Neural cell (in vitro differentiated cells): ENCODE measurements around the gene ACY1. TPM values are rescaled to one million over a fixed set of nuclear protein-coding genes. Genes with fewer than 3 reads are reported as not detected.

Source experiments
- H2AFZ ChIP-seq: fragments of 200-600, 300-800 bp; sonication (generic), shearing (Covaris generic); 2 replicates; pipeline ENCODE4 v1.6.0; 2014; ENCODE audit warnings: low read depth, mild to moderate bottlenecking, antibody characterized with exemption, low read length, moderate library complexity
- H3F3A ChIP-seq: fragments of 200-600 bp; shearing (Covaris generic); 2 replicates; pipeline ENCODE4 v1.6.1; 2016; ENCODE audit warnings: mild to moderate bottlenecking, moderate library complexity, mixed read lengths, antibody characterized with exemption, low read length; ENCODE audit not compliant: insufficient read depth, poor library complexity, severe bottlenecking
- H3K27ac ChIP-seq: fragments of 200-600, 300-800 bp; sonication (generic), shearing (Covaris generic); 2 replicates; pipeline ENCODE4 v1.5.1; 2014; ENCODE audit warnings: mild to moderate bottlenecking, low read length, moderate library complexity
- H3K27me3 ChIP-seq: fragments of 300-800, 200-600 bp; sonication (generic), shearing (Covaris generic); 2 replicates; pipeline ENCODE4 v1.6.0; 2014; ENCODE audit warnings: mild to moderate bottlenecking, low read depth, low read length, moderate library complexity; ENCODE audit not compliant: insufficient read depth
- H3K36me3 ChIP-seq: fragments of 300-800, 200-600 bp; sonication (generic), shearing (Covaris generic); 2 replicates; pipeline ENCODE4 v1.5.1; 2014; ENCODE audit warnings: mild to moderate bottlenecking, antibody characterized with exemption, low read length, moderate library complexity; ENCODE audit not compliant: insufficient read depth
- H3K4me2 ChIP-seq: fragments of 300-800, 200-600 bp; sonication (generic), shearing (Covaris generic); 2 replicates; pipeline ENCODE4 v1.6.0; 2014; ENCODE audit warnings: mild to moderate bottlenecking, low read length
- H3K4me3 ChIP-seq: fragments of 300-800, 200-600 bp; sonication (generic), shearing (Covaris generic); 2 replicates; pipeline ENCODE4 v1.5.1; 2014; ENCODE audit warnings: mild to moderate bottlenecking, low read length, moderate library complexity
- H3K79me2 ChIP-seq: fragments of 200-600 bp; shearing (Covaris generic); replicated peaks from 2 replicates; pipeline ENCODE4 v1.6.0; 2014; ENCODE audit warnings: mild to moderate bottlenecking, low read length, moderate library complexity; ENCODE audit not compliant: insufficient read depth
- H3K9ac ChIP-seq: fragments of 300-800, 200-600 bp; sonication (generic), shearing (Covaris generic); 2 replicates; pipeline ENCODE4 v1.6.1; 2016; ENCODE audit warnings: mild to moderate bottlenecking, low read length, mixed read lengths
- H3K9me2 ChIP-seq: fragments of 200-600 bp; shearing (Covaris generic); 2 replicates; pipeline ENCODE4 v1.6.1; 2016; ENCODE audit warnings: mild to moderate bottlenecking, low read length, mixed read lengths; ENCODE audit not compliant: insufficient read depth
- H3K9me3 ChIP-seq: fragments of 200-600, 300-800 bp; sonication (generic), shearing (Covaris generic); 2 replicates; pipeline ENCODE4 v1.6.1; 2016; ENCODE audit warnings: mild to moderate bottlenecking, mixed run types, low read length, moderate library complexity, mixed read lengths
- H4K20me1 ChIP-seq: fragments of 200-600 bp; shearing (Covaris generic); 2 replicates; pipeline ENCODE4 v1.6.1; 2016; ENCODE audit warnings: mild to moderate bottlenecking, mixed run types; ENCODE audit not compliant: insufficient read depth
- CTCF ChIP-seq: fragments of 450-650 bp; IDR thresholded peaks from 2 replicates; pipeline ENCODE4 v1.5.1; 2014; ENCODE audit warnings: antibody characterized with exemption, mild to moderate bottlenecking, moderate library complexity; ENCODE audit not compliant: poor library complexity, severe bottlenecking
- EP300 ChIP-seq: fragments of 450-650 bp; conservative IDR thresholded peaks from 2 replicates; pipeline ENCODE4 v1.6.1; 2014; ENCODE audit warnings: antibody characterized with exemption, mild to moderate bottlenecking, moderate library complexity; ENCODE audit not compliant: poor library complexity, severe bottlenecking
- EZH2 ChIP-seq: fragments of 200-600, 300-800 bp; shearing (Covaris generic), sonication (generic); IDR thresholded peaks from 2 replicates; pipeline ENCODE4 v1.6.1; 2014; ENCODE audit warnings: antibody characterized with exemption, low read length, borderline replicate concordance, mild to moderate bottlenecking; ENCODE audit not compliant: insufficient read depth, poor library complexity, severe bottlenecking
- MXI1 ChIP-seq: fragments of 450-650 bp; conservative IDR thresholded peaks from 2 replicates; pipeline ENCODE4 v1.6.1; 2014; ENCODE audit warnings: antibody characterized with exemption, mild to moderate bottlenecking; ENCODE audit not compliant: poor library complexity, severe bottlenecking
- POLR2AphosphoS5 ChIP-seq: IDR thresholded peaks from 2 replicates; pipeline ENCODE4 v1.6.1; 2012
- RAD21 ChIP-seq: fragments of 450-650 bp; conservative IDR thresholded peaks from 2 replicates; pipeline ENCODE4 v1.6.1; 2014; ENCODE audit warnings: antibody characterized with exemption, mild to moderate bottlenecking, moderate library complexity
- REST ChIP-seq: IDR thresholded peaks from 2 replicates; pipeline ENCODE4 v1.6.1; 2012; ENCODE audit warnings: borderline replicate concordance
- SMC3 ChIP-seq: fragments of 450-650 bp; conservative IDR thresholded peaks from 2 replicates; pipeline ENCODE4 v1.6.1; 2014; ENCODE audit warnings: antibody characterized with exemption, mild to moderate bottlenecking, moderate library complexity; ENCODE audit not compliant: poor library complexity
- TAF1 ChIP-seq: IDR thresholded peaks from 2 replicates; pipeline ENCODE4 v1.6.1; 2012; ENCODE audit warnings: low read depth
- polyA plus RNA-seq: library from polyadenylated mRNA; depleted of rRNA; stranded (reverse); fragments of >200 nt; gene quantifications from 2 replicates; pipeline ENCODE4 v1.2.3, GENCODE V29; 2014

Gene ACY1
- polyA plus RNA-seq, 1 donor from 2014 or later = 14.4 TPM

GRCh38 chr3:51963951-51964451 is 19.3 kb upstream of the ACY1 start:
- H3K4me2 ChIP-seq = no peak overlapping the region
- H3K27ac ChIP-seq = no peak overlapping the region
- no peaks in the 10 kb centered on the region for H3F3A ChIP-seq
- no peaks in the 10 kb centered on the region for H3K9me2 ChIP-seq
- H3K79me2 ChIP-seq = peaks cover 31% of the 10 kb centered on the region
- peak overlapping the region; percentile 74 for H3K4me3 ChIP-seq
- no peaks in the 10 kb centered on the region for H4K20me1 ChIP-seq
- no peak overlapping the region for H3K9ac ChIP-seq
- no peaks in the 10 kb centered on the region for H3K36me3 ChIP-seq
- TF ChIP-seq TAF1 (no peak), POLR2AphosphoS5 (no peak), EP300 (no peak), EZH2 (no peak), SMC3 (no peak), MXI1 (no peak), RAD21 (no peak), CTCF (no peak)
- H3K27me3 ChIP-seq = no peaks in the 10 kb centered on the region
- H3K9me3 ChIP-seq = no peaks in the 10 kb centered on the region
- no peak overlapping the region for H2AFZ ChIP-seq

- Histone ChIP-seq H3F3A (no peaks in the 10 kb centered on the region), H3K9me2 (no peaks in the 10 kb centered on the region), H3K4me2 (no peak overlapping the region), H3K79me2 (peaks cover 31% of the 10 kb centered on the region), H3K4me3 (peak overlapping the region; percentile 74), H3K36me3 (no peaks in the 10 kb centered on the region), H3K9ac (no peak overlapping the region), H3K27ac (no peak overlapping the region), H3K27me3 (no peaks in the 10 kb centered on the region), H4K20me1 (no peaks in the 10 kb centered on the region), H3K9me3 (no peaks in the 10 kb centered on the region), H2AFZ (no peak overlapping the region)
- TF ChIP-seq REST (no peak), CTCF (no peak), MXI1 (no peak), SMC3 (no peak), EP300 (no peak), TAF1 (no peak), RAD21 (no peak), EZH2 (no peak), POLR2AphosphoS5 (no peak)
Observed at GRCh38 chr3:51964521-51964920, 18.8 kb upstream of the ACY1 start.
